Hair follicular keratinocyte (primary cell): ENCODE data around the gene OR52R1. TPM values are rescaled to one million over a fixed set of nuclear protein-coding genes. Genes with fewer than 3 reads are reported as not detected.

ENCODE experiments used
- total RNA-seq: library from RNA; depleted of rRNA; stranded (reverse); fragments of >200 nt; gene quantifications from 2 replicates; pipeline ENCODE4 v1.2.3, GENCODE V29; 2015

Gene OR52R1
- not detected in 2 replicates for total RNA-seq

GRCh38 chr11:4804280-4804679 is at the start of gene OR52R1:
Gene OR52R1 (minus strand): TSS chr11:4804380. CDS start chr11:4804380, 0 bp downstream.

GRCh38 chr11:4848908-4849532 is 44.8 kb upstream of the OR52R1 start, which contains the start of gene OR51S1:
Gene OR51S1 (minus strand): TSS chr11:4849208. CDS start chr11:4849208, 0 bp downstream.

GRCh38 chr11:4821021-4821420 is 16.8 kb upstream of the OR52R1 start, which contains the start of gene OR51F2:
Gene OR51F2 (plus strand): TSS chr11:4821321. CDS start chr11:4821422, 101 bp downstream.

GRCh38 chr11:4769838-4770237 is 34.3 kb downstream of the OR52R1 start, which contains the start of gene OR51F1:
Gene OR51F1 (minus strand): TSS chr11:4769938. CDS start chr11:4769938, 0 bp downstream.

Other genes starting within 250 kb of the OR52R1 start
- gene OR52I2, start 222.6 kb downstream of the OR52R1 start, total RNA-seq, result not detected in 2 replicates
- gene OR52I1, start 210.3 kb downstream of the OR52R1 start, total RNA-seq, result not detected in 2 replicates
- 7.3 and 10.9 TPM in 2 replicates for gene TRIM68, start 196.1 kb downstream of the OR52R1 start, total RNA-seq
- gene OR51D1, start 166.9 kb downstream of the OR52R1 start, total RNA-seq, result not detected in 2 replicates
- not detected in 2 replicates for gene OR51E1, start 160.4 kb downstream of the OR52R1 start, total RNA-seq
- not detected in 2 replicates for gene OR51E2, start 106.5 kb downstream of the OR52R1 start, total RNA-seq
- gene MMP26, start 99.6 kb downstream of the OR52R1 start, total RNA-seq, result not detected in 2 replicates
- gene OR51F1, start 34.4 kb downstream of the OR52R1 start, total RNA-seq, result not detected in 2 replicates
- not detected in 2 replicates for gene OR51F2, start 16.9 kb upstream of the OR52R1 start, total RNA-seq
- not detected in 2 replicates for gene OR51S1, start 44.8 kb upstream of the OR52R1 start, total RNA-seq
- gene OR51T1, start 77.5 kb upstream of the OR52R1 start, total RNA-seq, result not detected in 2 replicates
- gene OR51A7, start 99.4 kb upstream of the OR52R1 start, total RNA-seq, result not detected in 2 replicates
- gene OR51G2, start 115.0 kb upstream of the OR52R1 start, total RNA-seq, result not detected in 2 replicates
- gene OR51G1, start 120.0 kb upstream of the OR52R1 start, total RNA-seq, result not detected in 2 replicates
- not detected in 2 replicates for gene OR51A4, start 143.2 kb upstream of the OR52R1 start, total RNA-seq
- not detected in 2 replicates for gene OR51A2, start 151.3 kb upstream of the OR52R1 start, total RNA-seq
- gene OR51L1, start 190.5 kb upstream of the OR52R1 start, total RNA-seq, result not detected in 2 replicates
- gene OR52J3, start 242.1 kb upstream of the OR52R1 start, total RNA-seq, result not detected in 2 replicates